Pancreas (tissue), 10 donors: ENCODE measurements around the gene HRCT1. TPM values are rescaled to one million over a fixed set of nuclear protein-coding genes. Genes with fewer than 3 reads are reported as not detected.
"Not testable (repeated sequence)": the region's sequence is repeated elsewhere in the genome, so short reads cannot be mapped to it uniquely, and the experiment has no call there.

Experiments used
- ATAC-seq, 4 donors: fragments of 200-7000 bp; cut with Tn5 transposase; one replicate each; pipeline versions ENCODE4 v1.8.0 to v1.9.1; 2020; ENCODE audit warnings: mild to moderate bottlenecking in 4 of 4, moderate library complexity in 4 of 4
- DNase-seq, 6 donors: peaks; one replicate each; pipeline ENCODE4 v3.0.0-alpha.2; 2020
- FAIRE-seq: peaks from 2 replicates; lab custom pipeline; 2012; peaks lifted over from hg19 to GRCh38; lab: Jason Lieb, UNC
- H3K27ac ChIP-seq, 4 donors: fragments of 200-600 bp; sonication (generic); 1 replicate in 3 of 4; 2 replicates in 1 of 4; pipeline versions ENCODE4 v1.5.0 to v1.8.0; 2020
- H3K27me3 ChIP-seq, 4 donors: fragments of 200-600 bp; one replicate each; pipeline ENCODE4 v1.8.0; 2021
- H3K36me3 ChIP-seq, 3 donors: fragments of 200-600 bp; sonication (generic) in 1 of 3; one replicate each; pipeline versions ENCODE4 v1.5.0 to v1.8.0; 2020 to 2021
- H3K4me1 ChIP-seq, 3 donors: fragments of 200-600 bp; one replicate each; pipeline ENCODE4 v1.8.0; 2021
- H3K4me3 ChIP-seq, 4 donors: fragments of 200-600 bp; sonication (generic) in 2 of 4; one replicate each; pipeline versions ENCODE4 v1.5.0 to v1.8.0; 2020 to 2021
- H3K9me3 ChIP-seq, 4 donors: fragments of 200-600 bp; one replicate each; pipeline ENCODE4 v1.8.0; 2021
- CTCF ChIP-seq, 4 donors: fragments of 200-600 bp; sonication (generic) in 3 of 4; IDR thresholded peaks; one replicate each; pipeline versions ENCODE4 v1.5.0 to v1.8.0; 2021; ENCODE audit warnings: antibody characterized with exemption in 4 of 4
- WGBS, 2 donors: extraction: QIAGEN DNeasy Blood & Tissue Kit; methylation state at CpG; one replicate each; pipeline ENCODE4 v1.1.7; 2013; 5-methylcytosine and 5-hydroxymethylcytosine counted together
- intact Hi-C, 3 donors: fragments of 100-400 bp; cut with DNase I; formaldehyde crosslinking; loops; one replicate each; pipeline versions ENCODE4 v1.11.1 to v1.14.2; 2022
- polyA plus RNA-seq, 2 donors: library from polyadenylated mRNA; stranded (reverse); fragments of 200-250 nt; gene quantifications; one replicate each; pipeline ENCODE4 v1.2.3, GENCODE V29; 2013
- total RNA-seq, 6 donors: library from RNA; stranded (reverse); fragmentation: NEBNext Ultra II Directional in 4 of 6; extraction: Animal tissue kit (Norgen Biotek cat#: 25700) in 4 of 6; gene quantifications; one replicate each; pipeline versions ENCODE4 v1.2.1 to v1.2.4, GENCODE V29; 2021 to 2023
- donor health status: healthy with polysubstance abuse.
- donor health status: DM: no; HTN: no; CAD: no; lungs with moderate emphysema.
- donor health status: DM: no; HTN: no; CAD: no.
- donor health status: control.
- donor health status: control.
- donor health status: Bipolar disorder and iron deficiency.
- donor health status: DM: yes; HTN: yes; CAD: no.
- donor health status: DM: no; HTN: no; CAD: no.
- donor health status: DM: no; HTN: no; CAD: no.
- donor health status: DM: yes; HTN: yes; CAD: no.

The HRCT1 gene
- total and polyA plus RNA-seq, 8 donors, result 0.33 to 1.5 (median 0.83) TPM

GRCh38 chr9:35909687-35910612 is 3.9 kb downstream of the HRCT1 start:
- intact Hi-C loops, result no loop called here
- FAIRE-seq, result no peak

GRCh38 chr9:35910613-35911359 is 4.8 kb downstream of the HRCT1 start:
- no peaks in the 10 kb centered on the region for H3K27me3 ChIP-seq
- no peak overlapping the region for H3K27ac ChIP-seq
- DNase-seq, result peak in 2 of 6 donors; percentile 30 to 38
- no peaks in the 10 kb centered on the region for H3K36me3 ChIP-seq
- no peak overlapping the region for H3K4me3 ChIP-seq
- intact Hi-C loops, result no loop called here
- FAIRE-seq, result no peak
- no peaks in the 10 kb centered on the region for H3K9me3 ChIP-seq
- WGBS, 2 donors, result 59 to 76% methylated on average over 14 of the region's 14 CpGs
- peaks cover 6 to 14% (median 8%) of the 10 kb centered on the region in 3 donors for H3K4me1 ChIP-seq
- ATAC-seq, result peak in 3 of 4 donors; percentile 3 to 32 (median 7)
- no peak for TF ChIP-seq CTCF (IDR thresholded peaks at IDR 0.05)

More at GRCh38 chr9:35909687-35910612, 3.9 kb downstream of the HRCT1 start:
- peak in 1 of 6 donors; percentile 52 for DNase-seq
- H3K4me3 ChIP-seq, result no peak overlapping the region
- no peak for ATAC-seq
- H3K9me3 ChIP-seq, result no peaks in the 10 kb centered on the region
- TF ChIP-seq CTCF (IDR thresholded peaks at IDR 0.05), result no peak
- no peaks in the 10 kb centered on the region for H3K36me3 ChIP-seq
- H3K4me1 ChIP-seq, result peaks cover 6 to 14% (median 9%) of the 10 kb centered on the region in 3 donors
- 79 to 82% methylated on average over 34 of the region's 34 CpGs for WGBS, 2 donors
- H3K27me3 ChIP-seq, result no peaks in the 10 kb centered on the region
- H3K27ac ChIP-seq, result peak overlapping the region in 3 of 4 donors; percentile 8 to 60 (median 51)

GRCh38 chr9:35911690-35912089 is 5.7 kb downstream of the HRCT1 start:
- FAIRE-seq (no peak), ATAC-seq (no peak), DNase-seq (peak in 1 of 6 donors; percentile 36)
- 78 to 89% methylated on average over 9 to 10 of the region's 10 CpGs for WGBS, 2 donors
- Histone ChIP-seq H3K9me3 (no peaks in the 10 kb centered on the region), H3K4me3 (no peak overlapping the region), H3K4me1 (peaks cover 4 to 13% (median 6%) of the 10 kb centered on the region in 3 donors), H3K36me3 (no peaks in the 10 kb centered on the region), H3K27ac (no peak overlapping the region), H3K27me3 (no peaks in the 10 kb centered on the region)
- intact Hi-C loops, result no loop called here
- no peak for TF ChIP-seq CTCF (IDR thresholded peaks at IDR 0.05)

GRCh38 chr9:35912791-35913400 is 6.9 kb downstream of the HRCT1 start:
- DNase-seq (peak in 1 of 6 donors; percentile 32), ATAC-seq (no peak), FAIRE-seq (no peak)
- Histone ChIP-seq H3K36me3 (no peaks in the 10 kb centered on the region), H3K4me1 (peaks cover 4 to 8% (median 6%) of the 10 kb centered on the region in 3 donors), H3K4me3 (no peak overlapping the region), H3K27ac (no peak overlapping the region), H3K9me3 (no peaks in the 10 kb centered on the region), H3K27me3 (no peaks in the 10 kb centered on the region)
- intact Hi-C loops, result no loop called here
- whole genome bisulfite sequencing, 2 donors, result 76 to 86% methylated on average over 10 of the region's 10 CpGs
- TF ChIP-seq CTCF (IDR thresholded peaks at IDR 0.05), result no peak

- FAIRE-seq, H3K27ac ChIP-seq, H3K4me1 ChIP-seq, DNase-seq, H3K27me3 ChIP-seq, ATAC-seq, H3K36me3 ChIP-seq, H3K4me3 ChIP-seq, intact Hi-C loops, H3K9me3 ChIP-seq: not testable (repeated sequence)
Measured at GRCh38 chr9:35913429-35913828, 7.4 kb downstream of the HRCT1 start.
